Measurements from ENCODE around the gene IGLON5.

The IGLON5 gene

DNA sequence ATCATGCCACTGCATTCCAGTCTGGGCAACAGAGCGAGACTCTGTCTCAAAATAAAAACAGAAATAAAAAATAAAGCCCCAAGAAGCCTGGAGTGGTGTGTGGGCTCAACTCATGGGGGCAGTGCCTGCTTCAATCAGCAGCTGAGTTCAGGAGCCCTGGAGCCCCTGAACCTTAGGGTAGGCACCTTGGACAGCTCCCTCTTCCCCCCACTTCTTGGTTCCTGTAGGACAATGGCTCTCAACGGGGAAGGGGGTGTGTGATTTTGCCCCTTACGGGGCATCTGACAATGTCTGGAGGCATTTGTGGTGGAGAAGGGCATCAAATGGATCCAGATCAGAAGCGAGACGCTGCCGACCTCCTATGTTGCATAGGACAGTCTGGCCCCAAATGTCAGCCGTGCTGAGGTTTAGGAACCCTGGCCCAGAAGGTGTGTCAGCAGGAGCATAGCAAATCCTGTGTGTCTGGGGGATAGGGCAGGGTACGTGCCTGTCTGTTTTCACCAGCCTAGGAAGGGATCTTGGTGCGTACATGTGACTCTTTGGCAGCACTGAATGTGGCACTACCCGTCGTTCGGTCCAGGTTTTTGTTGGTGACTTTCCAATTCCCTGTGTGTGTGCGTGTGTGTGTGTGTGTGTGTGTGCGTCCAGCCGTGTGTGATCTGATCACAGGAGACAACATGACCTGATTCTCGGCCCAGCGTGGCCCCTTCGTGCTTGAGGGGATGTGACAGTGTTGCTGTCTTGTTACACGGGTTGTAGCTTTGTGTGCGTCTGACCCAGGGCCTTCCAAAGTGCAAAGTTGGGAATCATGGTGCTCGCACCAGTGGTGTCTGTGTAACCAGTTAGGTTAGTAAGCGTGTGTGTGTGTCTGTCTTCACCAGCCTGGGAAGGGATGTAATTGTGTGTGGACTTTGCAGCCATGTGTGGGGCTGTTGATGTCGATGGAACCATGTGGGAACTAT, 7.5 kb downstream of the IGLON5 start:
- DNase-seq, result peak; percentile 42

DNA sequence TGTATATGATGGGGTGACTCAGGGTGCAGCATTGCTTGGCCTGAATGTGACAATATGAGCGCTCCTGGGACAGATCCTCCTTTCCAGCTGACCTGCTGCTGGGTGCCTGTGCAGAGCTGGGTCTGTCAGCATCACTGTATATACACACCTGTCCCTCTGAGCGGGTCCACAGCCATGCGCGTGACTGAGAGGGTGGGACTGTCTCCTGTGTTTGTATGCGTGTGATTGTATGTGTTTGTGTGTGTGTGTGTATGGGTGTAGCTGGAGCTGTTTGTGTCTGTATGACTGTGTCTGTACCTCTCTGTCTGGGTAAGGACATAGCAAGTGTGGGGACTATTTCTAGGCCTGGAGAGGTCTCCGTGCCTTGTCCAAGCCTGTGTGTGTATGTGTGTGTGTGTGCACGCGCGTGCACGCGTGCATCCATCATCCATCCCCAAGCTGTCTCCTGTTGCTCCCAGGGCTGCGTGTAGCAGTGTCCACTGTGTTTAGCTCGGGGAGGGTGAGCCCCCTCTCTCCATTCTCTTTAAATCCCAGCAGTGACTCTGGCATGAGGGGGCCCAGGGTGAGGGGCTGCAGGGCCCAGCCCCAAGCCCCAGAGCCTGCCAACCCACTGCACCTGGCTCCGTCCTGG, 8.3 kb downstream of the IGLON5 start:
- DNase-seq, result no peak

DNA sequence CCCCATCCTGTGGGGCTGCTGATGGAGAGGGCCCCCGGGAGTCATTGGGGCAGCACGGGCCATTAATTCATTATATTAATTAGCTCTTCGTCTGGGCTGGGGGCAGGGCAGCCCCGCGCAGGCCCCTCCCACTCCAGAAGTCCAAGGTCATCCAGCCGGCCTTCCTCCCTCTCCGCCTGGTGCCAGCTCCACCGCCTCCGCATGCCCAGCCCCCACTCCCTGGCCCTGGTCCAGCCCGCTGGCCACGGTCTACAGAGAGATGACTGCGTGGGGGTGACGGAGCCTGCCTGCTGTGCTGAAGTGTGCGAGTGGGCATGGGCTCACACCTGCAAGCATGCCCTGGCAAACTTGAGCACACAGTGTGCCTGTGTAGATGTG, 8.8 kb downstream of the IGLON5 start:
- DNase-seq, result no peak

DNA sequence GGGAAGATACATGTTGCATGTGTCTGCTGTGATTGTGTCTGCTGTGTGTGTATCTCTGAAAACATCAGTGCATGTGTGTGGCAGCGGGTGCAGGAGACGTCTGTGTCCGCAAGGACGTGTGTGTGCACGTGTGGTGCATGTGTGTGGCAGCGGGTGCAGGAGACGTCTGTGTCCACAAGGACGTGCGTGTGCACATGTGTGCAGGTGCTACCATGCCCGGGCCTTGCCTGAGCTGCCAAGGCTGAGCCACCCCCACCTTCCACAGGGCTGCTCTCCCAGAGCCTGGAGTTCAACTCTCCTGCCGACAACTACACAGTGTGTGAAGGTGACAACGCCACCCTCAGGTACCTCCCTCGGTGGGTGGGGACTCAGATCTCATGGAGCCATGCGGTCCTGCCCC, 10.4 kb downstream of the IGLON5 start:
- DNase-seq, result no peak

DNA sequence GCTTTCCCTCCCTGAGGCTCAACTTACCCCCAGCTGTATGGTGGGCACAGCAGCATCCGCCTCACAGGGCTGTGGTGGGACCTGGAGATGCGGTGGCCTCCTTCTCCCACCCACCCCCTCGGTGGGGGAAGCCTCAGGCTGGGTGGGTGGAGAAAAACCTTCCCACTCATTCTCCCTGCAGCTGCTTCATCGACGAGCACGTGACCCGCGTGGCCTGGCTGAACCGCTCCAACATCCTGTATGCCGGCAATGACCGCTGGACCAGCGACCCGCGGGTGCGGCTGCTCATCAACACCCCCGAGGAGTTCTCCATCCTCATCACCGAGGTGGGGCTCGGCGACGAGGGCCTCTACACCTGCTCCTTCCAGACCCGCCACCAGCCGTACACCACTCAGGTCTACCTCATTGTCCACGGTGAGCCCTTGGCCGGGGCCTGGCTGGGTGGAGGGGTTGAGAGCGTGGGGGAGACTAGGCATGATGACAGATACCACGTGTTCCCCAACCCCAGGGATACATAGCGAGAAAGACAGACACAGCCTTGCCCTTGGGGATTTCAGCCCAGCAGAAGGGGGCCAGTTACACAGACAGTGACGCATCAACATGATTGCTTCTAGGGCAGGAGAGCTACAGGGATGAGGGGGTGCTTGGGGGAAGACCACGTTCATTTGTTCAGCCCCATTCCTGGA, 12.2 kb downstream of the IGLON5 start:
- no peak for DNase-seq

DNA sequence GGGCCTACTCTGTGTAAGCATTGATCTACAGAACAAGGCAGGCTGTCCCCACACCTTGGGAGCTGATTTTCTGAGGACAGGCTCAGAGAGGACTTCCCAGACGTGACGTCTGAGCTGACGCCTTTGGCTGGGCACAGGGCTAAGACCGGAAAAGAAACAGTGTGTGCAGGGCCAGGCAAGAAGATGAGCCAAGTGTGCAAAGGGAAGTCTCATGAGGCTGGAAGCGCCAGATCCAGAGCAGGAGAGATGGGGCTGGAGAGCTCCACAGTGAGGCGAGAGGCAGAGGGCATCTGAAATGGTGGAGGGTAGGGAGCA, 12.7 kb downstream of the IGLON5 start:
- no peak for DNase-seq

DNA sequence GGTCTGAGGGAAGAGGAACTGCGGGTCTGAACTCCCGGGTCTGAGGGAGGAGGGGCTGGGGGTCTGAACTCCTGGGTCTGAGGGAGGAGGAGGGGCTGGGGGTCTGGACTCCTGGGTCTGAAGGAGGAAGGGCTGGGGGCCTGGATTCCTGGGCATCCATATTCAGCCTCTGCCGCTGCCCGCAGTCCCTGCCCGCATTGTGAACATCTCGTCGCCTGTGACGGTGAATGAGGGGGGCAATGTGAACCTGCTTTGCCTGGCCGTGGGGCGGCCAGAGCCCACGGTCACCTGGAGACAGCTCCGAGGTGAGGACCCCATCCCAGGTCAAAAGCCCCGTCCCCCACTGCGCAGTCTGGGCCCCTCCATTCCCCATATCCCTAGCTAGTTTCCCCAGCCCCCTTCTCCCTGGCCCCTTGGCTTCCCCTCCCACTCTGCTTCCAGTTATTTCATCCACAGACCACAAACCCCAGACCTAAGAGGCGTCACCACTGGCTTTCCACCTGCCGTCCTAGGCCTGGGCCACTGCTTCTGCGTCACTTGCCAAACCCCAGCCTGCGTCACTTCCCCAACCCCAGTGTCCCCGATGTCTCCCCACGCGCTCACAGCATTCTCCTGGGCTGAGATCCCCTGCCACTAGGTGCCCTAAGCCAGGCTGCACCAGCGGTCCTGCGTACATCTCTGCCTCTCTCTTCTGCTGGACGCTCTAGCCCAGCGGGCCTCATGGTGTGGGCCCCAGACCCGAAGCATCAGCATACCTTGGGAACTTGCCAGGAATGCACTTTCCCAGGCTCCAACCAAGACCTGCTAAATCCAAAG, 13.9 kb downstream of the IGLON5 start:
- DNase-seq, result peak; percentile 58

DNA sequence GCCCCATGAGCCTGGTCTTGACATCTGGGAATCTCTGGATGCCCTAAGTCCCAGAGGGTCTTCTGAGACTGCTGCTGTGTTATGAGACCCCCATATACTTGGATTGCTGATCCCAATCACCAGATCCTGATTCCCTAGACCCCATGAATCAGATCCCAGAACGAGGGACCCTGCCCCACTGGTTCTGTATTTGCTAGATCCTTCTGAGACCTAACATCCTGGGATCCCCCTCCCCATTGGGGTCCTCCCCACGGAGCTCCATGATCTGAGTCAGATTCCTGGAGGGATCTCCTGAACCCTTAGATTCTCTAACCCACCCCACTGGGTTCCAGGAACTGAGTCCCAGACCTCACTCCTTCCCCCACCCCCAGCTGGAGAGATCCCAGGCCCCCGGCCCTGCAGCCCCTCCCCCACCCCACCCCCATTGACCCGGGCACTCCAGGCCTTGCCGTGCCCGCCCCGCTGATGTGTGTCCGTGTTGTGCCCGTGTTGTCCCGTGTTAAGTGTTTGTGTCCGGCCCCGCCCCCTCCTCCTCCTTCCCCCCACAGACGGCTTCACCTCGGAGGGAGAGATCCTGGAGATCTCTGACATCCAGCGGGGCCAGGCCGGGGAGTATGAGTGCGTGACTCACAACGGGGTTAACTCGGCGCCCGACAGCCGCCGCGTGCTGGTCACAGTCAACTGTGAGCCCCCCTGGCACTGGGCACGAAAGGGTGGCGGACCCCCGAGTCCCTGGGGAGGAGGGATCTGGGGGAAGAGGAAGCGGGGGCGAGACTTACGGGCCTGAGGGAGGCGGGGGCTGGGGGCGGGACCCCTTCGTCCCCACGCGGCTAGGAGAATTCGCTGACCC, 15.0 kb downstream of the IGLON5 start:
- peak; percentile 25 for DNase-seq

DNA sequence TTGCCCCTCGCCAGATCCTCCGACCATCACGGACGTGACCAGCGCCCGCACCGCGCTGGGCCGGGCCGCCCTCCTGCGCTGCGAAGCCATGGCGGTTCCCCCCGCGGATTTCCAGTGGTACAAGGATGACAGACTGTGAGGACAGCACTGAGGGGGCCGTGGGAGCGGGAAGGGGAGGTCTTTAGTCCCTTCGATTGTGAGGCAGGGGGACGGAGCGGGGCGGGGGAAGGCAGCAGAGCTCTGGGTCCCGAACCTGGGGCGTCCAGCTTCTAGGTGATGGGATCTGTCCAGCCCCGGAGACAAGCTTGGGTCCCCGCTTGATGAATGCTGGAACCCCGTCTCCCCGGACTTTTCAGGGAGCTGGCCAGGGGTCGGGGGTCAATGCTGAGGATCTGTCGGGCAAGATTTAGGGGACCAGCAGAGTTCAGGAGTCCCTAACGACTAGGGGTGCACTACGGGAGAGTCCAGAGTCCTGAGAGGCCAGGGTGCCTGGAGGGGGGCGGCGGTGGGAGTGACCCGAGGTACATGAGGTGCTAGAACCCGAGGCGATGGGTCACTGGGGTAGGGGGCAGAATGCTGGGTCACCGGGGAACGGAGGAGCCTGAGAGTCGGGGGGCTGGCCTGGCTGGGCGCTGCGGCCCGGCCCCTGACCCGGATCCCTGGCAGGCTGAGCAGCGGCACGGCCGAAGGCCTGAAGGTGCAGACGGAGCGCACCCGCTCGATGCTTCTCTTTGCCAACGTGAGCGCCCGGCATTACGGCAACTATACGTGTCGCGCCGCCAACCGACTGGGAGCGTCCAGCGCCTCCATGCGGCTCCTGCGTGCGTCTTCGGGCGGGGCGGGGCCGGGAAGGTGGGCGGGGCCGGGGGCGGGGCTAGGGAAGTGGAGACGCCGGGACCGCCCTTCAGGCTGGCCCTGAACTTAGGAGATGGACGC, 15.9 kb downstream of the IGLON5 start:
- DNase-seq, result peak; percentile 92

DNA sequence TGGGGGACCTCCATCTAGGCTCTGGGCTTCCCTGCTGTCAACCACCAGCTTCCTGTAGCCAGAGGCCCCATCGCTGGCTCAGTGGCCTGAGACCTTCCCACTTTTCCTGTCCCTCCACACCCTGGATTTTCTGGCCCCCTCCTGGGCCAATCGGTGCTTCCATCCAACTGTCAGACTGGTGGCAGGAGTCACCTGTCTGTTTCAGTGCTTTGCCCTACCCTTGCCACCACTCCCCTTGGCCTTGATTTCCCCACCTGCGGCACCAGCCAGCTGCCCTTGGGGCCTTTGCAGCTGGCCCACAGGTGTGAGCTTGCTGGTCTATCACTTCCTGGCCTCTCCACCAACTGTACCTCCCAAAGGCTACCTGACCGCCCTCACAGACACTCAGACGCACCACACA, 18.0 kb downstream of the IGLON5 start:
- DNase-seq, result no peak

DNA sequence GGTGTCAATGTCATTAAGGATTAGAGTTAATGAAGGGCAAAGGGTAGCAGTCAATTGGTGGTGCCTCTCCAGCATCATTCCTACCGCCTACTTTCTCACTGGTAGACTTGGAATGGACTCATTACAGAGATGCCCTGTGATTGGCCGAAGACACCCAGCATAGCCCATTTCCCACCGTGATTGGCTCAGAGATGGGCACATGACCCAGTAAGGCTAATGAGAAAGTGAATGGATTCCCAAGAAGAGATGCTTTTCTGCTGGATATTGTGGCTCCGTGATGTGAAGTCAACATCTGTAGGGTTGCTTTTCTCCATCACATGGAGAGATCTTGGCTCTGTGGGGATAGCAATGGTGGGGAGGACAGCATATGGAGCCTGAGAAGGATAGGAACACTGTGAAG, 18.9 kb downstream of the IGLON5 start:
- DNase-seq, result no peak

DNA sequence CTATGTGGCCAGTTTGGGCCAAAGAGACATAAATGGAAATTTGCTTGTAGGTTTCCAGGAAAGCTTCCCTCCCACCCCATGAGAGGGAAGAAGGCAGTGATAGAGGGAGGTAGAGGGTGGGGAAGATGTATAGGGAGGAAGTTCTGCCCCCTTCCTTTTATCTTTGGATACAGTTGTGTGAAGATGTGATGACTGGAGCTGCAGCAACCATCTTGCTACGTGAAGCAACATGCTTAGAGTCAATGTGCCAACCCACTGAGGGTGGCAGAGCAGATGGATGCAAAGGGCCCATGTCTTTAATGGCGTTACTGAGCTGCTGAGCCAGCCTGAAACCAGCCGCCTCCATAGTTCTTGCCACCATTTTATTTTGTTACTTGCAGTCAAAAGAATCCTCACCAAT, 19.7 kb downstream of the IGLON5 start:
- no peak for DNase-seq

DNA sequence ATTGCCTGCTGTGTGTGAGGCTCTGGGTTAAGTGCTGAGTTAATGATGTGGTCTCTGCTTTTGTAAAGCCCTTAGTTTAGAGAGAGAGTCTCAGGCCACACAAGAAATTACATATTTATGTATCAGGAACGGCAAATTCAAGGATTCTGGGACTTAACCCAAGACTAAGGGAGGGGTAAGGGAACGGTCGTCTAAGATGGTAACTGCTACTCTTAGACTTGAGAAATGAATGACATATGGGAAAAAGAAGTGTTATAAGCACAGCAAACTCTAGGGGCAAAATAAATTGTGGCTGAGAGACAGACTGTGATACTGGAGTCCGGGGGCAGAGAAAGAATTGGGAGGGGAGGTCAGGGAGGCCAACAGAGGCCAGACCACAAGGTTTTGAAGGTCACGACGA, 20.3 kb downstream of the IGLON5 start:
- no peak for DNase-seq

DNA sequence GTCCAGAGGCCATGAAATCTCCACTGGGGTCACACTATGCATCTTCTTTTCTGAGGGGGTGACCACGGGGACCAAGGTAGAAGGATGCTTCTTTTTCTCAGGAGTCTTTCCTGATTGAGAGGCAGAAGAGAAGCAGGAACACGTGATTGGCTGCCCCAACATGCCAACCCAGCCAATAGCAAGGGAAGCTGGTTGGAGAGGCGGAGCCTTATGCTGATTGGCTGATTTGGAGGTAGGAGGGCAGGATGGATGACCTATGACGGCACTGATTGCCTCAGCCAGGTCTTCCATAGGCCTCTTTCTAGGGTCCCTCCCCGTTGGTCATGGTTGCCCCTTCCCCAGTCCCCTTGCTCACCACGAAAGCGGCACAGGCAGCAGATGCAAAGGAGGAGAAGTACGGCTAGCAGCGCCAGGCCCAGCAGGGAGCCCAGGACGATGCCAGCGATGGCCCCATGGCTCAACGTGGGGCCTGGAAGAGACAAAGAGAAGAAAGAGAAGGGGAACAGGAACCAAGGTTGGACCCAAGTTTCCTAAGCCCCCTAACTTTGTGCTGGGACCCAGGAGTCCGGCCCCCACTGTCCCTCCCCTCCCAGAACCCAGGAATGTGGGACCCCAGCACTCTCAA, 22.5 kb downstream of the IGLON5 start:
- peak; percentile 32 for DNase-seq

DNA sequence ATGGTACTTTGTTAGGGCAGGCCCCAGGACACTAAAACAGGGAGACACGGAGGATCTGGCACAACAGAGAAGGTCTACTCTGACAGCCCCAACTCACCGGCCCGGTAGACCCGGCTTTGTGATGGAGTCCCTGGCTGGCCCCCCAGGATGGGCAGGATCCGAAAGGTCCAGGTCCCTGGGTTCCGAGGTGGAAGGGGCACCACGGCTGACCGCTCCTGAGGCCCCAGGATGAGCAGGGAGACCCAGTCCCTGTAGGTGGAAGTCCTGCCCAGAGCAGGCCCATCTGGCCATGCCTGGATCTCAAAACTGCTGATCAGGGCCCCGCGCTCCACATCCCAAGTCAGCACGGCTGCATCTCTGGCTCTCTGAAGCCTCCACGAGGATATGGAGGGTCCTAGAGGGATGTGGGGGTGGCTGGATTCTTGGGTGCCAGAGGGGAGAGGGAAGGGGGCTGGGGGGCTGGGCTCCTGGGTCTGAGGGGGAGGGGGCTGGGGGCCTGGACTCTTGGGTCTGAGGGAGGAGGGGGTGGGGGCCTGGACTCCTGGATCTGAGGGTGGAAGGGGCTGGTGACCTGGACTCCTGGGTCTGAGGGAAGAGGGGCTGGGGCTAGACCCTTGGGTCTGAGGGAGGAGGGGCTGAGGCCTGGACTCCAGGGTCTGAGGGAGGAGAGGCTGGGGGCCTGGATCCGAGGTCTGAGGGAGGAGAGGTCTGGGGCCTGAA, 25.9 kb downstream of the IGLON5 start:
- DNase-seq, result no peak

DNA sequence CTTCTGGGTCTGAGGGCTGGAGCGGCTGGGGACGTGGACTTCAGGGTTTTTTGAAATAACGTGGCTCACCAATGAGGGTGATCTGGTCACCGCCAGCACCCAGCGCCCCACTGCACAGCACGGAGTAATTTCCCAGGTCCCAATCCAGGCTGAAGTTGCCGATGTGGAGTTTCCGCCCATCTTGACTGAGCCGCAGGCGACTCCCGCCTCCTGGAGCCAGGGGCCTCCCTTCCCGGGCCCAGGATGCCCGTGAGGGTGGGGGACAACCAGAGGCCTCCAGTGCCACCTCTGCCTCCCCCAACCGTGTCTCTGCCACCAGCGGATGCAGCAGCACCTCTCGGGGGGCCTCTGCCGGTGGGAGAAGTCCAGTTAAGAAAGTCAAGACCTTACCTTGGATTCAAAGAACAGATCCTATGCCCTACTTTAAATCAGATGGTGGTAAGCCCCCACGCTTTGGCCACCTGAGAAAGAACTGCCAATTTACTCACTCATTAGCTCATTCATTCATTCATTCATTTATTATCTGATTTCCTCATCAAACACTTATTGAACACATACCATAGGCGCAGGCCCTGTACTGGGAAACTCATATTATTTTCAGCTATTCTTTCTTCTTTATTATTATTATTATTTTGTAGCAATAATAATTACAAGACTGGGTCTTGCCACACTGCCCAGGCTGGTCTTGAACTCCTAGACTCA, 26.6 kb downstream of the IGLON5 start:
- DNase-seq, result no peak

DNA sequence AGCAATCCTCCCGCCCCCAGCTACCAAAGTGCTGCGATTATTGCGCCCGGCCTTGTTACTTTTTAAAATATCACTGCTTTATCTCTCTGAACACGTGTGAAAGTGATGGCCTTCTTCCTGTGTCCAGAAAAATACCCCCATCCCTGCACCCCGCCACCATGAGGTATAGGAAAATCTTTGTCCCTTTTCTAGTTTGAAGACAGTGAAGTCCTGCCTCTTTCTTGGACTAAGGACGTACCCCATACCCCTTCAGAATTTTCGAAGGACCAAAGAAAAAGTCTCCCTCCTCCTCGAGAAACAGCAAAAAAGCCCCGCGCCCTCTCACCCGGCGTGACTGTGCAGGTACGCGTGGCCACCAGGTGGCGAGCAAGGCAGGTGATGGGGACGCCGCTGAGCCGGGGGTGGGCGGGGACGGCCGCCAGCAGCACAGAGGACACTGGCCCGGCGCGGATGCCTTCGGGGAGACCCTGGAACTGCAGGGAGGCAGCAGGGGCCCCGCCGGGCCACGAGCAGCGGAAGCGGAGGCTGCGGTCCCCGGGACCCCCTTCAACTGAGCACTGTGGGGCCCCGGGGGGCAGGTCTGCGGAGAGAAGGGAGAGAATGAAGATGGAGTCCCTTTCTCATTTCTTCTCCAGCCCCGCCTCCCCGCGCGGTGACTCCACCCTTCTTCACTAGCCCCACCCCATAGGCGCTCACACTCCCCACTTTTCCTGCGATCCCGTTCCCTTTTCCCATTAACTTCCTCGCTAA, 27.3 kb downstream of the IGLON5 start:
- DNase-seq, result peak; percentile 92

DNA sequence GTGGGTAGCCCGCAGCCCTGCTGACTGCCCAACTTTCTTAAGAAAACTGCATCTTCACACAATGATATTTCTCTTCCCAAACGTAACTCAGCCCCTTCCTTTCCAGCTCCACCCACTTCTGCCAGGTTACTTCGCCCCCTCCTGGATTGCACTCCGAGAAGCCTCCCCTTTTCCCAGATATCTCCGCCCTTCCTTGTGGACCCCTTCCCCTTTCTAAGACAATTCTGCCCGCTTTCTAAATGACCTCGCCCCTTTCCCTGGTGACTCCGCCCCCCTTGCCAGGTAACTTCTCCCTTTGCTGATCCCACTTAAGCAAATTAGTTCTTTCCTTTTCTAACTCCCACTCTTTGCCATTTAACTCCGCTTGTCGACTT, 27.9 kb downstream of the IGLON5 start:
- no peak for DNase-seq

Measured in hematopoietic multipotent progenitor cell treated with erythropoietin and hydrocortisone succinate and interleukin-3 and kit ligand, for 4 days (in vitro differentiated cells).